HG03095 (cell line): ENCODE measurements around the gene DNM3.

Source experiments
- ATAC-seq: cut with Tn5 transposase; IDR thresholded peaks from one replicate; pipeline ENCODE4 v1.9.1; 2021; ENCODE audit warnings: moderate library complexity; ENCODE audit not compliant: unreplicated experiment

DNM3 gene

DNA sequence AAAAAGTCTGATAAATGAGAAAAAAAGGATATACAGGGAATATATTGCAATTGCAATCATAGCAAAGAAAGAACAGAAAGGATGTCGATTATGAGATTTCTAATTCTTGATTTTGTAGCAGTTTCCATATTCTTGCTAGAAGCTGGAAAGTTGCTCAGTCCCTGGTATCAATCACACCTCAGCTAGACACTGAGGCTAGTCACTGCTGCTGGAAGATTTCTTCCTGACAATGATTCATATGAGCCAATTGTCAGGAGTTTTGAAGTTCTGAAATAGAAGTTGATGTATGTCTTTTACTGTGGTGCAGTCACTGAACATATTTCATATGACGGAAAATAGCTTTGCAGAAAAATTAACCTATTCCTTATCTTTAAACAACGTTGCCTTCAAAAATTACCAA lies 370.8 kb downstream of the DNM3 start:
- ATAC-seq, result no peak

DNA sequence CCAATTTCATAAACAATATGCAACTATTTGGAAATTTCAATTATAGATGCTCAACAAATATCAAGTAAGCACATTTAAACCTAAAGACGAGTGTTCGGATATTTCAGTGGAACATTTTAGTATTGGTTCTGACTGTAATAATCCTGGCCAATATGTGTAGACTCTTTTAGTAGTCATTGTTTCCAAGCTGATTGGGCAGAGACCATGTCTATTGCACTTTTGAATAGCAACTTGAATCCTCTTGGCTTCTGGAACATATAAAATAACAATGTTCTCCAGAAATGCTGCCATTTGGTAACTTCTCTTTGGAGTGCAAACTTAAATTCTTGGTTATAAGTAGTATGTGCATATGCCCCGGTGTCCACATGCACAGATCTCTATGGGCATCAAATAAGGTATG lies 373.7 kb downstream of the DNM3 start:
- no peak for ATAC-seq

DNA sequence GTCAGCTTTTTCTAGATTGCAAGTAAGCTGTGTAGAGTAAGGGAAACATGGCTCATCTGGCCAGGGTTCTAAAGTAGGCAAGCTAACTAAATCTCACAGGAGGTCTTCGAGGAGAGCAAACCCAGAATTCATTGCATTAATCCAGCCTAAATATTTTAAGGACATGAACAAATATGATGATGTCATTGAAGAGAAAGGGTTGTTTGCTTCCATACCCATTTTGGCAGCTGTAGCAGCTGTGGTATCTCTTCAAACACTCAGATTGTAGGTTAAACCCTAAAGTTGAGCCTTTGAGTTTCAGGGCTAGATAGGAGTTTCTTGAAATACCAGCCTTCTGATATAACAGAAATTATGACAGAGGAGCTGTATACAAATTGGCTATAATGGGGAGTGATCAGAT lies 378.7 kb downstream of the DNM3 start:
- ATAC-seq, result no peak

DNA sequence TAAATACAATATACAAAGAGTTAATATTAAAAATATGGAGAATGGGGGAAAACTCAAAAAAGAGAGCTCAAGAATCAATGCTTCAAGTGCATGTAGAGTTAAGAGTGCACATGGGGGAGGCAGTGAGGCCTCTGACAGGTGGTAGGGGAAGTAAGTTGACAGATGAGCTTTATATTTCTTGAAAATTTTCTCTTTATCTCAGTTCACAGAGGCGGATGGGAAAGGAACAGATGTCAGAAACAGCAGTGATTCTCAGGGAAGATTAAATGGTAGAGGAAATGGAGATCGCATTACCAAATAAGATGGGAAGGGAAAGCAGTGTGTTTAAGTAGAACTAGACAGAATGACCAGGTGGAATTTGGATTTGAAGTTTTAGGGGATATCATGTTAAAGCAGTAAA lies 379.1 kb downstream of the DNM3 start:
- no peak for ATAC-seq

DNA sequence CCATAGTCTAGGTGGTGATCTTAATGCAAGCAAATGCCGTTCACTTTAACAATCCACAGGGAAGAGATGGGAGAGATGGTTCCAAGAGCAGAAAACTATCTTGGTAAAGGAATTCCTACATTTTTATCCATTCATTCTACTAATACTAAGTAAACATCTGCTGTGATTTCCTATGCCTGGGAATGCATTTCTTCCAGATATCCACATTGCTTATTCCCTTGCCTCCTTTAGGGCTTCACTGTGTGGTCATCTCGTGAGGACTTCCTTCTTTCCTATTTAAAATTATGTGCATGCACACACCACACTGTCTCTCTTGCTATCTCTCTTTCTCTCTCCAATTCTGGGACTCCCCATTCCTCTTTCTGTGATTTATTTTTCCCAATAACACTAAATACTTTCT lies 380.1 kb downstream of the DNM3 start:
- ATAC-seq, result no peak

DNA sequence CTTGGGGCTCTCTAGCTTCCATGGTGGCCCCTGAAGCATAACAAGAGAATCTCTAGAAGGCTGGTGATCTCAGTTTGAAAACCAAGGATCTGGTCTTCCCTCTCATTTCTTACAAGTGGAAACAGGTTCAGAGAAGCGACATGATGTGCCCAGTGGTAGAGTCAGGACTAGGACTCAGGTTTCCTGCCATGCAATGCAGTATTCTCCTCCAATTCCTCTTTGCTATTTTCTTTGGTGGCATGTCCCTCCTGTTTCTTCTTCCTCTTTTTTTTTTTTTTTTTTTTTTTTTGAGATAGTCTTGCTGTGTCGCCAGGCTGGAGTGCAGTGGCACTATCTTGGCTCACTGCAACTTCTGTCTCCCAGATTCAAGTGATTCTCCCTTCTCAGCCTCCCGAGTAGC lies 383.6 kb downstream of the DNM3 start:
- ATAC-seq, result no peak

DNA sequence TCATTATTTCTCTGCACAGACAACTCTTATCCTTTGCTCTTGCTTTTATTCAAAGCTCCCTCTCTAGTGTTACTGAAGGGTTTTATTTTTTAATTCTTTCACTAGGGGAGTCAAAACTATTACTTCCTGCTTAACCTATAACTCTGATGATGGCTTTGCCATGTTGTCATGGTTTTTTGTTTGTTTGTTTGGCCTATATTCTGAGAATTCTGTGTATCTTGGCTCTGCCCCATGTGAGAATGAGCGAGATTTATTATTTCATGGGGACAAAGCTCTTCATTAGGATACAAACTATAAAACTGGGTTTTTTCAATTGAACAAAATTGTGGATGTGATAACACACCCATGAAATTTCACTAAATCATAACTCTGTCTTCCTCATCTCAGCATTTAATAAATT lies 388.6 kb downstream of the DNM3 start:
- no peak for ATAC-seq

DNA sequence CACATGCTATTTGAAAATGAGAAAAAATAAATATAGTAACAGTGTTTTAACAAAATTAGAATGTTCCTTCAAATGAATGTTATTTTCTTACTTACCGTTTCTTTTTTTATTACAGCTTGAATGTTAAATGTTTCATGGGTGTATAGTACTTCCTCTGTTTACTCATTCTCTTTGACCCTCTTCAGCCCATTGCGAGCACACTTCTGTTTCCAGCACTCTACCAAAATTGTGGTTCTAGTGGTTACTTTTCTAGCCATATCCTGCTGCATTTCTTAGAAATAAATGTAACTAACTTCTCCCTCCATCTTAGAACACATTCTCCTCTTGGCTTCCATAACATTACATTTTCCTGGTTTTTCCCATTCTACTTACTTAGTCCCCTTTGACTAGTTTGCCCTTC lies 389.2 kb downstream of the DNM3 start:
- no peak for ATAC-seq

DNA sequence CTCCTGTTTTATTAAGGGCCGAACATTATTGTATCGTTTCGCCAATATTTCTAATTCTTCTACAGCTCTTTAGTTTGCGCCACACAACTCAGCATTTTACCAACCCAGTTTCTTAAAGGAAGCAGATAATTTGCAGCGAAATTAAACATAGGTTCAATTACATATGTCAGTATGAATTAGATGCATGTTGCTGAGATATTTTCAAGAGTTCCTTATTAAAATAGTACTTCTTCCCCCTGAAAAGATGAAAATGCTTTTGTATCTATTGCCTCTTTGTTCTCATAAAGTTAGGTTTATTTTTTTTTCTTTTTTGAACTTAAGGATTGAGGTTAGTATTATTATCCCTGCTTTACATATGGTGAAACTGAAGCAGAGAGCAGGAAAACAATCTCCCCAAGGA lies 395.7 kb downstream of the DNM3 start:
- ATAC-seq, result no peak

DNA sequence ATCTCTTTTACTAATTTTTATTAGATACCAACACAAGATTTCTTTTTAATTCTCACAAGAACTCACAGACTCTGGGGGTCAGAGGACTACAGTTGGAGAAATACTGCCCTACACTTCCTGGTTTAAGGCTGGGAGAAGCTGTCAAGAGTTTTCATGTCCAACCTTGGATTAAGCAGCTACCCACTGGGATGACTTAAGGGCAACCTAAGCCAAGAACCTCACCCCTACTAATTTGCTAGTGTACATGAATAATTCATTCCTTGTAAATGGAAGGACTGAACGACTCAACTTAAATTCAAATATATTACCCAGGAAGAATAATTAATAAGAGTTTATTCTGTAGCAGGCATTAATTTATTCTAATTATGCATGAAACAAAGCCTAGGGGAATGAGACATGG lies 396.9 kb downstream of the DNM3 start:
- ATAC-seq, result no peak

DNA sequence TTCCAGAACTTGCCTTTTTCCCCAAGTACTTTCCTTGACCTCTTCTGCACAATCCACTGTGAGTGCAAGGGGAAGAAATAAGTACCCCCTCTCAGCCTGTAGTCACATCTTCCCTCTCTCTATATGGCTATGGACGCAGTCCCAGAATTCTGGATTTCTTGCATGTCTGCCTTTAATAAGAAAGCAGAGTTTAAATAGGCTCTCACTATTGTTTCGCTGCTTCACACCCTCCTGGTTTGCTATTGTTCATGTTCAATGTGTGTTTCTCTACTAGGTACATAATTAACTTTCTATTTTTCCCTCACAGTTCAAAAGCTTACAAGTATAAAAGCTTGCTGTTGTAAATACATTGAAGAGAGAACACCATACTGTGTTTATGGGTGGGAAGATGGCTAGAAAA lies 397.7 kb downstream of the DNM3 start:
- ATAC-seq, result no peak

DNA sequence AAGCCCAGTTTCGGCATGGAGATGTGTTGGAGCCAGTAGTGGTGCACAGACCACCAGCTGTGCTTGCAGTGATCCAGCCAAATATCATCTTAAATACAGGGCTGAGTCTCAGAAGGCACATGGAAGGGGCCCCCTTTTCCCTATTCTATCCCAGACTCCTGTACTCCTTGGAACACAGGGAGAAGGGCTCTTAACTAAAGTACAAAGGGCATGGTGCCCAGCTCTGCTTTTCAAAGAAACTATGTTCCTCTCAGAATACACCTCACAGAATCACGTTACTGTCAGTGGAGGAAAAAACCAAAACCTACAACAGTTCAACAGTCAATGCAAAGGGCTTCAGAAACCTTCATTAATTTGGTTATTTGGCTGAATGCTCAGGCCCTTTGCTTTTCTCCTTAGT lies 398.6 kb downstream of the DNM3 start:
- no peak for ATAC-seq

DNA sequence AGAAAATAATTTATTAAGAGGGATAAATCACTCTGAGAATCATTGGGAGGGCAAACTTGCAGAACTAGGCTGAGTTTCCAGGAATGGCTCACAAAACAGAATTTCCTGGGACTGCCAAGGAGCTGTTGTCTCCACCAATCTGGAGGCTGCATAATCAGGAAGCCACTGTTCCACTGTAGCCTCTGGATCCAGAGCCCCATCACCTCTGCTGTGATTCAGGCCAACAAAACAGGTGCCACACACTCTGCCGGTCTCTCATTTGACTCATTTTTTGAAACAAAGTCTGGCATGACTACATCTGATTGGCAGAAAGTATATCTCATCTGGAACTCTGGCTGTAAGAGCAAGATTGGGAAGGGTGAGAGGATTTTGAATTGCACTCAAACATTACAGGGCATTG lies 400.2 kb downstream of the DNM3 start:
- no peak for ATAC-seq

DNA sequence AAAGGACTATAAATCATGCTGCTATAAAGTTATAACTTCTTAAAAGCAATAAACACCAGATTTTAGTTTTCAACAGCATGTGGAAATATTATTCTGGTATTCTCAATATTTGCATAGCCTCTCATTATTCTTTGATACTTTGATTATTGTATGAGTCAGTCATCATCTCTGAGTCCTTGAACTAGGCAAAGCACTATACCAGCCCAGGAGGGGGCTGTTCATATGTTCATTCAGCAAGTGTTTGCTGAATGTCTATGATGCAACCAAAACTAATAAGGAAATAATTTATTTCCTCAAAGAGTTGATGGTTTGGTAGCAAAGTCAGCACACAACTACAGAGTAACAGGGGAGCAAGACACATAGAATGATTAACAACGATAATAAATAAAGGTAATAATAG lies 403.6 kb downstream of the DNM3 start:
- ATAC-seq, result no peak

DNA sequence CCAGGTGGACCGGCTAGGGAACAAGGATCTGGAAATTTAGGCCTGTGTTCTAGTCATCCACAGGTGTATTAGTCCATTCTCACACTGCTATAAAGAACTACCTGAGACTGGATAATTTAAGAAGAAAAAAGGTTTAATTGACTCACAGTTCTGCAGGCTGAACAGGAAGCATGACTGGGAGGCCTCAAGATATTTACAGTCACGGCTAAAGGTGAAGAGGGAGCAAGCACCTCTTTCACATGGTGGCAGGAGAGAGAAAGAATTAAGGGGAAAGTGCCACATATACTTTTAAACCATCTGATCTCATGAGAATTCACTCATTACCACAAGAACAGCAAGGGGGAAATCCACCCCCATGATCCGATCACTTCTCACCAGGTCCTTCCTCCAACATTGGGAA lies 404.5 kb downstream of the DNM3 start:
- no peak for ATAC-seq

DNA sequence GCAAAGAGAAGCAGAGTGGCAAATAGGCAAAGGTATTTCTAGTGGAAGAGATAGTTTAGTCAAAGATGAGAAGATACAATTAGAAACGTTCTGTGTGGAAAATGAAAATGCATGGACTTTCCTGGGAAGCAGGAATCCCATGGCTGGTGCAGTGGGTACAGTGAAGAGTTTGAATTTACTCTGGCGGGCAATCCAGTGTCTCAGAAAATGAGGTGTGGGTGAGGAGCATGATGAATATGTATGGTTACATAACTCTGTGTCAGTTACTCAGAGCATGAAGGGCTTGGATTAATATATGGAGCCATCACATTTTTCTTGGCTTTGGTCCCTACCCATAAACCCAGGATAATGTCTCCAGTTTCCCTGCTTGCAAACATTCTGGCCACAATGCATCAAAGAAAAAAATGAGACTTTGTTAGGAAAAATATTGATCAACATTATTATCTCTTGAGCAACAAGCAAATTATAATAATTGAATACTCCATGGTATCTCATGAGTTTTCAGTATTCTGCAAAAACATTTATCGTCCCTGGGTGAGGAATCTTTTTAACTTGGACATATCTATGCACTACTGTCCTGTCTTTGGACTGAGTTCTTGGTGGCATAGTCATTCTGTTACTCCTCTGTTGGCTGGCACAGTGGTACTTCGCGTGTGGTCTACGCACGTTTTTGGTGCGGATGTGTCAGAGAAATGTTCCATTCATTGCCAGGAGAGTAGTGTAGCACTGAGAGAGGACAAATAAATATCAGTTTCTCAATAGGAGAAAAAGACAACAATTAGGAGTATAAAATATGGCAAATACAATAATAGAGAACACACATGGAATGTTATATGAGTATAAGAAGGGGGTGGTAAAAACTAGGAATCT lies 405.5 kb downstream of the DNM3 start:
- no peak for ATAC-seq

DNA sequence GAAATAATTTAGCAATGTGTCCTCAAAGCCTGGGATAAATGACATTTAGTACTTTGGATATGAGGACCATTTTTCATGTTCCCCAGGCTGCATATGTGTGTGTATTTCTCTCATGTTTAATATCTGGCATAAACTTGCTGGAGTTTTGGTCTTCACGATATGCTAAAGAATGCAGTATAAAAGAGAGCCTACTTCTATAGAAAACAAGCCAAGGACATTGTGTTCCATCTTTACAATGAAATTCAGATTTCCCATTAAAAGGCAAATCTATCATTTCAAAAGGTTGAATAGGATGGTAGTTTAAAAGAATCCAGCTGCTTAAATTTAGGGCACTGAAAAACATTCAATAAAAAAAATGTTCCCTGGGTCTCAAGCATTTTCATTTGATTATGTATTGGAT lies 410.2 kb downstream of the DNM3 start:
- ATAC-seq, result no peak

DNA sequence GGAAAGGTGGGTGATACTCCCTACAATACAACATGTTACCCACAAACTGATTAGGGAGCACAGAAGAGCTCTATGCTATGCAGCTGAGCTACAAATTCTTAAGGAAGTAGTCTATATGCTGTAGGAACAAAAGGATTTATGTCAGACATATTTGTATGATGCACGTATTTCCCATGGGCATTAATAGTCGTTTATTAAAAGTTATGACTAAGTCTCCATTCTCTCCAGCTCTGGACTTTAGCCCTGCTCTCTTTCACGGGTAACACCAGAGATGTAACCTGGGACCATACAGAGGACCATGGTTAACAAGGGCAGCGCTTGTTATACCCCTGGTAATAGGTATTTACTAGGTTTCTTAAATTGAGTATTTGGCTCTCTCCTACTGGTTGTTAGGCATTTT lies 411.0 kb downstream of the DNM3 start:
- ATAC-seq, result no peak

DNA sequence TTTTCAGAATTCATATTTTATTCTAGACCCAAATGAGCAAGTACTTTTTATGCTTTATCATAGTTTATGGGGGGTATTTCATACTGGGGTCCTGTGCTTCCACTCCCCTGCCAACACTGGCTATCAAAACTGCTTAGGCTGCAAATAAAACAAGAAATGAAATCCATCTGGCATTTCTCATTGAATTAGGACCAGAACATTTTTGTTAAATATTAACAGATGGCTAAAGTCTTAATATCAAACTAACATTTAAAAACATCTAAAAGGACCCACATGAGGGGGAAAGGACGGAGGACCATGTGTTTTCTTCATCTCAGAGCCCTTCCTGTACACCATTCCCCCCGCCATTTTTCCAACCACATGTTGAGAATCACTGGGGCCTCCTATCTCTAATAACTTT lies 411.7 kb downstream of the DNM3 start:
- ATAC-seq, result no peak

DNA sequence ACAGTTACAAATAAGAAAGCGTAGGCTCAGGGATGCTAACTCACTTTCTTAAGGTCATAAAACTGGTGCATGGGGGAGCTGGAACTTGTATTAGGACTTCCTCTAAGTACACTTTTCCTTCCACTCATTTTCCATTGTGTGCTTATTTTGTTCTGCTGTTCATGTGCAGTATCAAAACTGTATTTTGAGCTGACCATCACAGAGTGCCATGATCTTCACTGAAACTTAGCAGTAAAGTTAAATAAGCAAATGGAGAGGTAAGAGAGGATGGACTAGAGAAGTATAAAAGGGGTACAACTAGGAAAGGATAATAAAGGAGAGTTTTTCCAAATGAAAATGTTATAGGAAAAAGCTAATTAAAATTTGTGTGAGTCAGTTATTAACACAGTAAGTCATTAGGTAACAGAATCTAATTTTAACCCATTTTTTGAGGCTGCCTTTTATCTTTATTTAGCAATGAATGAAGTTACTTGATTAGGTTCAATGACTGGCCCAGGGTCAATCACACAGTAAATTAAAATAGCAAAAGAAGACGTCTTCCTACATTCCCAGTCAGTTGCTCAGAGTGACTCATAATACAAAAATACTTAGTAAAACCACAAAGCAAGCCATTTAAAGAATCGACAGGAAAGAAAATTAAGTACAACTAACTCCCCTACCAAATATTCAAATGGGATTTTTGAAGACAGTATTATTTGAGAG lies 413.4 kb downstream of the DNM3 start:
- no peak for ATAC-seq

DNA sequence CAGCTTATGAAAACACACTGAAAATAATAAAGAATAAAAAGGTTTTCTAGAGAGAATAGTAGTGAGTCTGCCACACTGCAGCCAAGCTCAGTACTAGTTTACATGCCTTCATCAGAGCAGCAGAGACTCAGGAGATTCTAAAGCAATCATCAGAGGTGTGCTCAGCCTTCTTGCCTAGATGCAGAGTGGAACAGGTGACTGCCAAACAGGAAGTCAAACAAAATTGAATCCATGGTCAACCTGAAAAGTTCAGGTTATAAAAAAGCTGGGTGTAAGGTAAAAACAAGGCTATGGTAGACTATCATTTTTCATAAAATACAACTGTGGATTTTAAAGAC lies 413.9 kb downstream of the DNM3 start:
- no peak for ATAC-seq

DNA sequence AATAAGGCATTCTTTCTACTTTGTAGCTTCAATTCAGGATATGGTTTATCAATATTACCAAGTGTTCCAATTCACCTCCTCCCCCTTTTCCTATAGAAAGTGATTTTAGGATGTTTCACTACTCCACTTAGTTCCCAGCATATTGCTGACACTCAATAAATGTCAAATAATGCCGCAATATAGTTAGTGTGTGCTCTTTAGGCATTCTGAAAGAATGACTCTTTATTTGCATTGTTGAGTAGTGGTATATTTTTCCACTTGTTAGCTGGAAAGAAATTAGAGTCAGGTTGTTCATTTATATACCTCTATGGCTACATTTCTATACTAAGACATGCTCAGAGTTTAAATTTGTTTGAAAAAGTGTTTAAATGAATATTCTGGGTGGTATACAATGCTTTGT lies 424.6 kb downstream of the DNM3 start:
- no peak for ATAC-seq
